Trophoblast cell (in vitro differentiated cells and primary cell): Measurements from ENCODE around the gene DVL1.

Source experiments
- DNase-seq, 2 donors: peaks; one replicate each; pipeline ENCODE4 v3.0.0-alpha.2; 2016
- H2AFZ ChIP-seq: 2 replicates; pipeline ENCODE4 v1.6.1; 2013; ENCODE audit warnings: low read length, moderate library complexity, mild to moderate bottlenecking; ENCODE audit not compliant: insufficient read depth, poor library complexity
- H2AK5ac ChIP-seq: 2 replicates; pipeline ENCODE4 v1.6.1; 2013; ENCODE audit warnings: mild to moderate bottlenecking, low read length
- H2BK120ac ChIP-seq: 2 replicates; pipeline ENCODE4 v1.6.1; 2013; ENCODE audit warnings: low read length, mild to moderate bottlenecking, moderate library complexity; ENCODE audit not compliant: insufficient read depth, poor library complexity
- H2BK12ac ChIP-seq: 2 replicates; pipeline ENCODE4 v1.6.1; 2013; ENCODE audit warnings: mild to moderate bottlenecking, low read length, moderate library complexity
- H2BK5ac ChIP-seq: 2 replicates; pipeline ENCODE4 v1.6.1; 2013; ENCODE audit warnings: low read length, low read depth, moderate library complexity, mild to moderate bottlenecking; ENCODE audit not compliant: poor library complexity
- H3K14ac ChIP-seq: 2 replicates; pipeline ENCODE4 v1.6.1; 2013; ENCODE audit warnings: mild to moderate bottlenecking, low read length
- H3K18ac ChIP-seq: 2 replicates; pipeline ENCODE4 v1.6.1; 2013; ENCODE audit warnings: mild to moderate bottlenecking, low read length
- H3K23ac ChIP-seq: 2 replicates; pipeline ENCODE4 v1.6.1; 2013; ENCODE audit warnings: low read length
- H3K27ac ChIP-seq: 2 replicates; pipeline ENCODE4 v1.5.1; 2013; ENCODE audit warnings: low read depth, mild to moderate bottlenecking, inconsistent platforms, low read length, moderate library complexity
- H3K27me3 ChIP-seq: 2 replicates; pipeline ENCODE4 v1.6.1; 2013; ENCODE audit warnings: inconsistent platforms, mild to moderate bottlenecking, low read length, moderate library complexity; ENCODE audit not compliant: insufficient read depth
- H3K36me3 ChIP-seq, 2 experiments: 1 replicate in 1 of 2; 2 replicates in 1 of 2; pipeline ENCODE4 v1.6.1; 2013; ENCODE audit warnings: low read length in 2 of 2, mild to moderate bottlenecking in 2 of 2, moderate library complexity in 1 of 2; ENCODE audit not compliant: insufficient read depth in 2 of 2, control insufficient read depth in 1 of 2
- H3K4ac ChIP-seq: 2 replicates; pipeline ENCODE4 v1.6.1; 2013; ENCODE audit warnings: low read depth, mild to moderate bottlenecking, low read length, moderate library complexity
- H3K4me1 ChIP-seq, 2 experiments: 1 replicate in 1 of 2; 2 replicates in 1 of 2; pipeline ENCODE4 v1.6.1; 2013; ENCODE audit warnings: low read length in 2 of 2, mild to moderate bottlenecking in 2 of 2, moderate library complexity in 1 of 2; ENCODE audit not compliant: insufficient read depth in 2 of 2, control insufficient read depth in 1 of 2
- H3K4me2 ChIP-seq: 2 replicates; pipeline ENCODE4 v1.6.1; 2013; ENCODE audit warnings: inconsistent platforms, mild to moderate bottlenecking, low read length, moderate library complexity
- H3K4me3 ChIP-seq: 2 replicates; pipeline ENCODE4 v1.5.1; 2013; ENCODE audit warnings: mild to moderate bottlenecking, low read depth, low read length, inconsistent platforms
- H3K79me1 ChIP-seq: one replicate; pipeline ENCODE4 v1.6.1; 2013; ENCODE audit warnings: low read length
- H3K79me2 ChIP-seq: 2 replicates; pipeline ENCODE4 v1.6.1; 2013; ENCODE audit warnings: low read length, mild to moderate bottlenecking; ENCODE audit not compliant: control insufficient read depth, insufficient read depth, poor library complexity
- H3K9ac ChIP-seq: 2 replicates; pipeline ENCODE4 v1.6.1; 2013; ENCODE audit warnings: mild to moderate bottlenecking, low read length
- H3K9me3 ChIP-seq: 2 replicates; pipeline ENCODE4 v1.6.1; 2013; ENCODE audit warnings: low read depth, mild to moderate bottlenecking, control low read depth, inconsistent platforms, low read length; ENCODE audit not compliant: insufficient read depth
- H4K12ac ChIP-seq: 2 replicates; pipeline ENCODE4 v1.6.1; 2013; ENCODE audit warnings: low read depth, mild to moderate bottlenecking, low read length, moderate library complexity
- H4K8ac ChIP-seq: 2 replicates; pipeline ENCODE4 v1.6.1; 2013; ENCODE audit warnings: low read depth, mild to moderate bottlenecking, low read length, moderate library complexity
- H4K91ac ChIP-seq: one replicate; pipeline ENCODE4 v1.6.1; 2013; ENCODE audit warnings: low read depth, mild to moderate bottlenecking, low read length, moderate library complexity
- WGBS: extraction: QIAGEN DNeasy Blood & Tissue Kit; methylation state at CpG from one replicate; pipeline ENCODE4 v1.1.7; 2013; ENCODE audit warnings: missing lambda C conversion rate; ENCODE audit not compliant: insufficient read length, insufficient coverage; ENCODE audit errors: extremely low coverage; 5-methylcytosine and 5-hydroxymethylcytosine counted together

The DVL1 gene

GRCh38 chr1:1293263-1294249 is 55.7 kb downstream of the DVL1 start:
- no peak overlapping the region for H2BK5ac ChIP-seq
- H3K4ac ChIP-seq = no peak overlapping the region
- no peak overlapping the region for H2AK5ac ChIP-seq
- peaks cover 6% of the 10 kb centered on the region for H3K9me3 ChIP-seq
- H2AFZ ChIP-seq = no peak overlapping the region
- no peak overlapping the region for H3K4me3 ChIP-seq
- H3K18ac ChIP-seq = no peak overlapping the region
- H3K23ac ChIP-seq = no peak overlapping the region
- H4K12ac ChIP-seq = no peak overlapping the region
- no peak overlapping the region for H3K9ac ChIP-seq
- H3K79me2 ChIP-seq = no peaks in the 10 kb centered on the region
- no peaks in the 10 kb centered on the region for H3K79me1 ChIP-seq
- peaks cover 35 to 42% of the 10 kb centered on the region in 2 experiments for H3K36me3 ChIP-seq
- no peaks in the 10 kb centered on the region for H3K27me3 ChIP-seq
- H3K4me2 ChIP-seq = no peak overlapping the region
- no peak overlapping the region for H2BK120ac ChIP-seq
- no peak overlapping the region for H4K91ac ChIP-seq
- no peak overlapping the region for H2BK12ac ChIP-seq
- DNase-seq = peak in 1 of 2 donors; percentile 42
- no CpG with 5 or more reads among the region's 94 CpGs for WGBS
- H4K8ac ChIP-seq = no peak overlapping the region
- no peaks in the 10 kb centered on the region for H3K4me1 ChIP-seq
- H3K27ac ChIP-seq = no peak overlapping the region
- no peak overlapping the region for H3K14ac ChIP-seq

- H3K79me1 ChIP-seq = no peaks in the 10 kb centered on the region
- WGBS = no CpG with 5 or more reads among the region's 18 CpGs
- no peak overlapping the region for H2AFZ ChIP-seq
- H3K14ac ChIP-seq = no peak overlapping the region
- no peak overlapping the region for H4K8ac ChIP-seq
- no peak overlapping the region for H4K12ac ChIP-seq
- H3K9ac ChIP-seq = no peak overlapping the region
- no peak overlapping the region for H2BK5ac ChIP-seq
- H3K27ac ChIP-seq = no peak overlapping the region
- no peaks in the 10 kb centered on the region for H3K79me2 ChIP-seq
- peaks cover 32 to 39% of the 10 kb centered on the region in 2 experiments for H3K36me3 ChIP-seq
- no peak overlapping the region for H2BK120ac ChIP-seq
- H3K4me2 ChIP-seq = no peak overlapping the region
- no peak for DNase-seq
- no peak overlapping the region for H3K4ac ChIP-seq
- H3K23ac ChIP-seq = no peak overlapping the region
- no peak overlapping the region for H3K18ac ChIP-seq
- no peak overlapping the region for H2AK5ac ChIP-seq
- no peak overlapping the region for H4K91ac ChIP-seq
- H3K4me1 ChIP-seq = no peaks in the 10 kb centered on the region
- H3K4me3 ChIP-seq = no peak overlapping the region
- no peak overlapping the region for H2BK12ac ChIP-seq
- no peaks in the 10 kb centered on the region for H3K27me3 ChIP-seq
- H3K9me3 ChIP-seq = peaks cover 8% of the 10 kb centered on the region
Observed at GRCh38 chr1:1292851-1293250, 56.4 kb downstream of the DVL1 start.

GRCh38 chr1:1292442-1292779 is 56.8 kb downstream of the DVL1 start:
- Histone ChIP-seq H3K18ac (no peak overlapping the region), H3K27ac (no peak overlapping the region), H4K12ac (no peak overlapping the region), H3K79me2 (no peaks in the 10 kb centered on the region), H3K27me3 (no peaks in the 10 kb centered on the region), H4K8ac (no peak overlapping the region), H3K79me1 (no peaks in the 10 kb centered on the region), H3K23ac (no peak overlapping the region), H3K9ac (no peak overlapping the region), H3K4me2 (no peak overlapping the region), H3K14ac (no peak overlapping the region), H2BK5ac (no peak overlapping the region), H3K36me3 (peaks cover 28 to 35% of the 10 kb centered on the region in 2 experiments), H3K4me1 (no peaks in the 10 kb centered on the region), H3K4ac (no peak overlapping the region), H2AK5ac (no peak overlapping the region), H4K91ac (no peak overlapping the region), H3K4me3 (no peak overlapping the region), H3K9me3 (peaks cover 5% of the 10 kb centered on the region), H2BK120ac (no peak overlapping the region), H2AFZ (no peak overlapping the region), H2BK12ac (no peak overlapping the region)
- WGBS = no CpG with 5 or more reads among the region's 9 CpGs
- DNase-seq = no peak

GRCh38 chr1:1291548-1292441 is 57.4 kb downstream of the DVL1 start:
- WGBS = no CpG with 5 or more reads among the region's 45 CpGs
- Histone ChIP-seq H3K18ac (no peak overlapping the region), H2AK5ac (no peak overlapping the region)

More at GRCh38 chr1:1291548-1292441, 57.4 kb downstream of the DVL1 start:
- peaks cover 26 to 34% of the 10 kb centered on the region in 2 experiments for H3K36me3 ChIP-seq
- H3K79me1 ChIP-seq = no peaks in the 10 kb centered on the region
- no peak overlapping the region for H2BK12ac ChIP-seq
- H3K9me3 ChIP-seq = peaks cover 4% of the 10 kb centered on the region
- no peak overlapping the region for H2AFZ ChIP-seq
- no peaks in the 10 kb centered on the region for H3K27me3 ChIP-seq
- H2BK5ac ChIP-seq = no peak overlapping the region
- no peak overlapping the region for H3K4me3 ChIP-seq
- H4K12ac ChIP-seq = no peak overlapping the region
- H3K4ac ChIP-seq = no peak overlapping the region
- H3K27ac ChIP-seq = no peak overlapping the region
- H3K9ac ChIP-seq = no peak overlapping the region
- no peak overlapping the region for H3K23ac ChIP-seq
- H2BK120ac ChIP-seq = no peak overlapping the region
- no peak overlapping the region for H4K8ac ChIP-seq
- no peak overlapping the region for H3K14ac ChIP-seq
- DNase-seq = peak; percentile 76 to 84
- no peak overlapping the region for H4K91ac ChIP-seq
- H3K4me2 ChIP-seq = no peak overlapping the region
- no peaks in the 10 kb centered on the region for H3K79me2 ChIP-seq
- H3K4me1 ChIP-seq = no peaks in the 10 kb centered on the region
